Heart left ventricle (tissue), 13 donors: ENCODE data around the gene LSM2.

Source experiments
- POLR2A ChIP-seq, 2 donors: fragments of 450-650 bp; IDR thresholded peaks; one replicate each; pipeline ENCODE4 v1.6.1; 2017; ENCODE audit warnings: antibody characterized with exemption in 2 of 2, mild to moderate bottlenecking in 2 of 2, moderate library complexity in 2 of 2
- TF ChIP-seq, protein P1 (sequence below), 12 donors: fragments of 200-600 bp; sonication (generic) in 4 of 12; IDR thresholded peaks; one replicate each; pipeline versions ENCODE4 v1.5.0 to v1.8.0; 2018 to 2022; ENCODE audit warnings: antibody characterized with exemption in 12 of 12, mild to moderate bottlenecking in 5 of 12
- donor health status: ischemic (EF 13 %, LVEDD 7.1; RV severe dilation, severe dysfunction).
- donor health status: DM: no; HTN: yes; CAD: no.
- donor health status: DM: no; HTN: no; CAD: no.
- donor health status: ischemic (EF 25% LVEDD 6.9; RV normal size, moderate dysfunction).
- donor health status: ischemic (EF 25% LVEDD 5.7; RV mildly dilated, moderate dysfunction).
- donor health status: ischemic (EF 35%, LVEDD 5.7; RV mildly dilated, moderate dysfunction).
- donor health status: nonischemic (EF 11% LVEDD 7.7; RV severe dilation, severe dysfunction).
- donor health status: DM: yes; HTN: yes; CAD: no.
- donor health status: PGD.
- donor health status: ischemic (EF 29% LVEDD 5.4; RV normal size, mild dysfunction).
- donor health status: nonischemic (EF 23%, LVEDD 6.1; RV moderate dilation, normal function).

DNA sequence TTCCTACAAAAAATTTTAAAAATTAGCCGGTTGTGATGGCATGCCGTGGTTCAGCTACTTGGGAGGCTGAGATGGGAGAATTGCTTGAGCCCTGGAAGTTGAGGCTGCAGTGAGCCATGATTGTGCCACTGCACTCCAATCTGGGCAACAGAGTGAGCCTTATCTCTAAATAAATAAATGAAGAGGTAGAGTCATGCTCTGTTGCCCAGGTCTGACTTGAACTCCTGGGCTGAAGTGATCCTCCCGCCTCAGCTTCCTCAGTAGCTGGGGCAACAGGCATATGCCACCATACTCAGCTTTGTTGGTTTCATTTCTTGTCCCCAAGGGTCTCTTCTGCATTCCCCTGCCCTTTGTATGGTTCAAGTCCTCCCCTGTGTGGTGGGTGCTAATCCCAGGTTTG, 37.7 kb upstream of the LSM2 start:
- TF ChIP-seq, protein P1, sequence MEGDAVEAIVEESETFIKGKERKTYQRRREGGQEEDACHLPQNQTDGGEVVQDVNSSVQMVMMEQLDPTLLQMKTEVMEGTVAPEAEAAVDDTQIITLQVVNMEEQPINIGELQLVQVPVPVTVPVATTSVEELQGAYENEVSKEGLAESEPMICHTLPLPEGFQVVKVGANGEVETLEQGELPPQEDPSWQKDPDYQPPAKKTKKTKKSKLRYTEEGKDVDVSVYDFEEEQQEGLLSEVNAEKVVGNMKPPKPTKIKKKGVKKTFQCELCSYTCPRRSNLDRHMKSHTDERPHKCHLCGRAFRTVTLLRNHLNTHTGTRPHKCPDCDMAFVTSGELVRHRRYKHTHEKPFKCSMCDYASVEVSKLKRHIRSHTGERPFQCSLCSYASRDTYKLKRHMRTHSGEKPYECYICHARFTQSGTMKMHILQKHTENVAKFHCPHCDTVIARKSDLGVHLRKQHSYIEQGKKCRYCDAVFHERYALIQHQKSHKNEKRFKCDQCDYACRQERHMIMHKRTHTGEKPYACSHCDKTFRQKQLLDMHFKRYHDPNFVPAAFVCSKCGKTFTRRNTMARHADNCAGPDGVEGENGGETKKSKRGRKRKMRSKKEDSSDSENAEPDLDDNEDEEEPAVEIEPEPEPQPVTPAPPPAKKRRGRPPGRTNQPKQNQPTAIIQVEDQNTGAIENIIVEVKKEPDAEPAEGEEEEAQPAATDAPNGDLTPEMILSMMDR (IDR thresholded peaks at IDR 0.05) = no peak
- TF ChIP-seq POLR2A (IDR thresholded peaks at IDR 0.05) = no peak
